Kidney (tissue), 14 donors: ENCODE data around the gene ATP8B1. TPM values are rescaled to one million over a fixed set of nuclear protein-coding genes. Genes with fewer than 3 reads are reported as not detected.
A peak's percentile ranks its signal among the peaks of the same experiment; 100 is the strongest.

Experiments
- DNase-seq, 5 donors: peaks; one replicate each; pipeline ENCODE4 v3.0.0-alpha.2; 2013 to 2020
- FAIRE-seq: peaks from 2 replicates; lab custom pipeline; 2012; peaks lifted over from hg19 to GRCh38; lab: Jason Lieb, UNC
- H3K27ac ChIP-seq, 2 donors: one replicate each; pipeline ENCODE4 v1.7.0; 2013; ENCODE audit warnings: low read depth in 2 of 2, low read length in 2 of 2, inconsistent platforms in 1 of 2
- H3K27me3 ChIP-seq: one replicate; pipeline ENCODE4 v1.7.1; 2013; ENCODE audit warnings: low read length, inconsistent platforms; ENCODE audit not compliant: control insufficient read depth, insufficient read depth
- H3K36me3 ChIP-seq, 3 donors: one replicate each; pipeline versions ENCODE4 v1.7.0 to v1.7.1; 2013; ENCODE audit warnings: low read length in 3 of 3, control low read depth in 1 of 3, inconsistent platforms in 1 of 3; ENCODE audit not compliant: insufficient read depth in 3 of 3, control insufficient read depth in 2 of 3
- H3K4me1 ChIP-seq, 3 donors: one replicate each; pipeline versions ENCODE4 v1.7.0 to v1.7.1; 2013; ENCODE audit warnings: low read length in 3 of 3, inconsistent platforms in 1 of 3, low read depth in 1 of 3; ENCODE audit not compliant: control insufficient read depth in 2 of 3, insufficient read depth in 2 of 3
- H3K4me3 ChIP-seq, 3 donors: one replicate each; pipeline versions ENCODE4 v1.7.0 to v1.8.1; 2013; ENCODE audit warnings: low read length in 3 of 3, control low read depth in 1 of 3, inconsistent platforms in 1 of 3
- H3K9ac ChIP-seq, 3 donors: one replicate each; pipeline versions ENCODE4 v1.7.0 to v1.7.1; 2013; ENCODE audit warnings: low read length in 3 of 3, control low read depth in 1 of 3, inconsistent platforms in 1 of 3
- H3K9me3 ChIP-seq, 3 donors: one replicate each; pipeline versions ENCODE4 v1.7.0 to v1.7.1; 2013; ENCODE audit warnings: low read length in 3 of 3, control low read depth in 1 of 3, inconsistent platforms in 1 of 3; ENCODE audit not compliant: control insufficient read depth in 2 of 3, insufficient read depth in 1 of 3
- intact Hi-C: fragments of 100-400 bp; cut with DNase I; formaldehyde crosslinking; loops from one replicate; pipeline ENCODE4 v1.11.1; 2022
- polyA plus RNA-seq: library from polyadenylated mRNA; stranded (reverse); fragments of 350-450 nt; fragmentation: Illumina TruSeq; extraction: RNeasy Lipid Tissue Mini Kit (QIAGEN cat#74804); gene quantifications from one replicate; pipeline ENCODE4 v1.2.3, GENCODE V29; 2014; ENCODE audit warnings: low read depth, low replicate concordance; ENCODE audit not compliant: insufficient read depth
- total RNA-seq: library from RNA; stranded (reverse); fragmentation: NEBNext Ultra II Directional; extraction: Animal tissue kit (Norgen Biotek cat#: 25700); gene quantifications from one replicate; pipeline ENCODE4 v1.2.1, GENCODE V29; 2021
- TF ChIP-seq, protein P1 (sequence below): IDR thresholded peaks from 3 replicates; pipeline ENCODE4 v1.5.1; 2012; ENCODE audit warnings: mild to moderate bottlenecking, moderate library complexity, borderline replicate concordance; ENCODE audit not compliant: insufficient read depth; ENCODE audit errors: extremely low read depth
- donor health status: control.
- donor health status: control.
- donor health status: control.
- donor health status: control.
- donor health status: control.
- donor health status: DM: yes; HTN: yes; CAD: no.
- donor health status: Normal renal cell carcinoma (clear cell type).

ATP8B1 gene
- total and polyA plus RNA-seq, 2 donors from 2014 or later, result 5.2 to 40.8 TPM

DNA sequence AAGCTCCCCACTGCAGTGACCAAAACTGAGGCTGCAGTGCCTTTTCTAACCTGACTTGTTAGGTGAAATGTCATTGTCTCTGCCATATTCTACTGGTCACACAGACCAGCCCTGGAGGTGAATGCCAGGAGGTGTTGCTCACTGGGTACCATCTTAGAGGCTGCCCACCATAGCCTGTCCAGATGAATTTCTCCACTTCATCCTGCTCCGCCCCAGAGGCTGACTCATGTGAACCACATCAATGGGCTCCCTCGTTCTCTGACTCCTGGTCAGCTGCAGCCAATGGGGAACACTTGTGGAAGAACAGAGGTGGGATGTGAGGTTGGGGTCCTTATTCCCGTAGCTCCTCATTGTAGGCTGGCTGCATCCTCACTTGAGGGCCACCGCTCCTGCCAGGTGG is 178.1 kb downstream of the ATP8B1 start:
- Histone ChIP-seq H3K9me3 (no peaks in the 10 kb centered on the region), H3K36me3 (no peaks in the 10 kb centered on the region), H3K4me1 (peaks cover 0 to 5% (median 0%) of the 10 kb centered on the region in 3 donors), H3K4me3 (no peak overlapping the region), H3K27ac (no peak overlapping the region), H3K9ac (no peak overlapping the region), H3K27me3 (no peaks in the 10 kb centered on the region)
- TF ChIP-seq, protein P1, sequence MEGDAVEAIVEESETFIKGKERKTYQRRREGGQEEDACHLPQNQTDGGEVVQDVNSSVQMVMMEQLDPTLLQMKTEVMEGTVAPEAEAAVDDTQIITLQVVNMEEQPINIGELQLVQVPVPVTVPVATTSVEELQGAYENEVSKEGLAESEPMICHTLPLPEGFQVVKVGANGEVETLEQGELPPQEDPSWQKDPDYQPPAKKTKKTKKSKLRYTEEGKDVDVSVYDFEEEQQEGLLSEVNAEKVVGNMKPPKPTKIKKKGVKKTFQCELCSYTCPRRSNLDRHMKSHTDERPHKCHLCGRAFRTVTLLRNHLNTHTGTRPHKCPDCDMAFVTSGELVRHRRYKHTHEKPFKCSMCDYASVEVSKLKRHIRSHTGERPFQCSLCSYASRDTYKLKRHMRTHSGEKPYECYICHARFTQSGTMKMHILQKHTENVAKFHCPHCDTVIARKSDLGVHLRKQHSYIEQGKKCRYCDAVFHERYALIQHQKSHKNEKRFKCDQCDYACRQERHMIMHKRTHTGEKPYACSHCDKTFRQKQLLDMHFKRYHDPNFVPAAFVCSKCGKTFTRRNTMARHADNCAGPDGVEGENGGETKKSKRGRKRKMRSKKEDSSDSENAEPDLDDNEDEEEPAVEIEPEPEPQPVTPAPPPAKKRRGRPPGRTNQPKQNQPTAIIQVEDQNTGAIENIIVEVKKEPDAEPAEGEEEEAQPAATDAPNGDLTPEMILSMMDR, result no peak
- FAIRE-seq (no peak), DNase-seq (no peak)
- intact Hi-C loops, result no loop called here

DNA sequence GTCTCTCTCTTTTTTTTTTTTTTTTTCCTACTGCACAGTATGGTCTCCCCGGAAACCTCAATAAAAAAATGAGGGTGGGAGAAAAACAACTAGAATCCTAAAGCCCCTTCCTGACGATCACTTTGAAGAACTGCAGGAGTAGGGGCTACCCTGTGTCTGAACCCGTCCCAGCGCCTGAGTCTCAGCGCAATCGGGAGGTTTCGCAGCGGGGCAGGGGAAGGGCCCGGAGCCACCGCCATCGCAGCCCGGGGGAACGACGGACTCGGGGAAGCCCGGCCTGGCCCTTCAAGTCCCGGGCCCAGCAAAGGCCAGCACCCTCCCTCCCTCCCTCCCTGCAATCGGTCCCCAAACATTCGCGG is 181.9 kb downstream of the ATP8B1 start:
- H3K4me1 ChIP-seq, result peaks cover 0 to 5% (median 0%) of the 10 kb centered on the region in 3 donors
- peaks cover 0 to 2% (median 0%) of the 10 kb centered on the region in 3 donors for H3K36me3 ChIP-seq
- peak overlapping the region; percentile 90 to 97 (median 96) for H3K4me3 ChIP-seq
- intact Hi-C loops, result no loop called here
- H3K27ac ChIP-seq, result peak overlapping the region; percentile 91 to 93
- no peaks in the 10 kb centered on the region for H3K27me3 ChIP-seq
- TF ChIP-seq, protein P1, result no peak
- H3K9ac ChIP-seq, result peak overlapping the region; percentile 74 to 92 (median 75)
- FAIRE-seq (no peak), DNase-seq (no peak)
- H3K9me3 ChIP-seq, result no peaks in the 10 kb centered on the region

DNA sequence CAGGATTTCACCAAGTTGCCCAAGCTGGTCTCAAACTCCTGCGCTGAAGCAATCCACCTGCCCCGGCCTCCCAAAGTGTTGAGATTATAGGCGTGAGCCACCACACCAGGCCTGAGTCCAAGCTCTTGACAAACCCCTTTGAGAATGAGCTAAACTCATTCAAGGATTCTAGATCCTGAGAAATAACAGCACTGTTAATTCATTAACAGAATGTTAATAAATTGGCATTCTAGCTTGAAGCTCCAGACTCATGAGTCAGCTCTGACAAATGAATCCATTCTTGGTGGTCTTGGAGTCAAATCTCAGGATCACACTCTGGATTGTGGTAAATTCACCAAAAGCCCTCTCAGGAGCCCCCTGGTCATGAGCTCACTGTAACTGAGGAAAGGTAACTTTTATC is 183.2 kb downstream of the ATP8B1 start:
- H3K27ac ChIP-seq, result no peak overlapping the region
- peak overlapping the region in 1 of 3 donors; percentile 97 for H3K4me3 ChIP-seq
- H3K36me3 ChIP-seq, result peaks cover 0 to 9% (median 3%) of the 10 kb centered on the region in 3 donors
- TF ChIP-seq, protein P1, result no peak
- DNase-seq, result no peak
- H3K9ac ChIP-seq, result no peak overlapping the region
- no peaks in the 10 kb centered on the region for H3K9me3 ChIP-seq
- no peaks in the 10 kb centered on the region for H3K27me3 ChIP-seq
- peaks cover 0 to 5% (median 0%) of the 10 kb centered on the region in 3 donors for H3K4me1 ChIP-seq
- no peak for FAIRE-seq
- intact Hi-C loops, result no loop called here

DNA sequence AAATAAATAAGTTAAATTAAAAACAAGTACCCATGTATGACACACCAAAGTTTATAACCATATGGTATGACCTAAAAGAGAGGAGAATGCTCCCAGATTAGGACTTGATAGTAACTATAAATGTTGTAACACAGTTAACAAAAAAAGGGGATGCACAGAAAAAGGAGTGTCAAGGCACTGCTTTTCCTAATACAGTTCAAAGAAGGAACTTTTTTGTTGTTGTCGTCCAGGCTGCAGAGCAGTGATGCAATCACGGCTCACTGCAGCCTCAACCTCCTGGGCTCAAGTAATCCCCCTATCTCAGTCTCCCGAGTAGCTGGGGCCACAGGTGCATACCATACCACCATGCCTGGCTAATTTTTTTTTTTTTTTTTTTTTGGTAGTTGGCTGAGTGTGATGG is 184.2 kb downstream of the ATP8B1 start:
- peaks cover 0 to 5% (median 0%) of the 10 kb centered on the region in 3 donors for H3K4me1 ChIP-seq
- DNase-seq (no peak), FAIRE-seq (no peak)
- peaks cover 1 to 14% (median 3%) of the 10 kb centered on the region in 3 donors for H3K36me3 ChIP-seq
- no peaks in the 10 kb centered on the region for H3K9me3 ChIP-seq
- no peak overlapping the region for H3K9ac ChIP-seq
- intact Hi-C loops, result no loop called here
- no peak overlapping the region for H3K4me3 ChIP-seq
- TF ChIP-seq, protein P1, result no peak
- H3K27ac ChIP-seq, result no peak overlapping the region
- no peaks in the 10 kb centered on the region for H3K27me3 ChIP-seq
